Skeletal muscle tissue (tissue), 4 donors: Measurements from ENCODE around the gene APBA3. TPM values are rescaled to one million over a fixed set of nuclear protein-coding genes. Genes with fewer than 3 reads are reported as not detected.
"Not testable (repeated sequence)": the region's sequence is repeated elsewhere in the genome, so short reads cannot be mapped to it uniquely, and the experiment has no call there.

Experiments
- H3K27ac ChIP-seq: one replicate; pipeline ENCODE4 v1.7.0; 2013; ENCODE audit warnings: mild to moderate bottlenecking, low read depth, low read length, inconsistent platforms
- H3K27me3 ChIP-seq, 3 donors: one replicate each; pipeline ENCODE4 v1.7.0; 2013; ENCODE audit warnings: low read length in 3 of 3; ENCODE audit not compliant: control insufficient read depth in 3 of 3, insufficient read depth in 3 of 3
- H3K36me3 ChIP-seq, 3 donors: one replicate each; pipeline ENCODE4 v1.7.0; 2013; ENCODE audit warnings: low read length in 3 of 3; ENCODE audit not compliant: control insufficient read depth in 3 of 3, insufficient read depth in 3 of 3
- H3K4me1 ChIP-seq, 3 donors: one replicate each; pipeline ENCODE4 v1.7.0; 2013; ENCODE audit warnings: low read length in 3 of 3, mild to moderate bottlenecking in 3 of 3; ENCODE audit not compliant: control insufficient read depth in 3 of 3, insufficient read depth in 3 of 3
- H3K4me3 ChIP-seq, 3 donors: one replicate each; pipeline ENCODE4 v1.7.0; 2013; ENCODE audit warnings: low read length in 3 of 3
- H3K9ac ChIP-seq, 3 donors: one replicate each; pipeline ENCODE4 v1.7.0; 2013; ENCODE audit warnings: low read length in 3 of 3, mild to moderate bottlenecking in 3 of 3, moderate library complexity in 2 of 3, low read depth in 1 of 3
- H3K9me3 ChIP-seq, 3 donors: one replicate each; pipeline ENCODE4 v1.7.0; 2013; ENCODE audit warnings: low read length in 3 of 3; ENCODE audit not compliant: control insufficient read depth in 3 of 3
- total RNA-seq: library from RNA; depleted of rRNA; stranded (reverse); fragments of >200 nt; gene quantifications from one replicate; pipeline ENCODE4 v1.2.3, GENCODE V29; 2014
- donor health status: Osteomylitis.

The APBA3 gene
- total RNA-seq, 1 donor from 2014 or later = 9.4 TPM

- H3K9me3 ChIP-seq = no peaks in the 10 kb centered on the region
- no peak overlapping the region for H3K27ac ChIP-seq
- H3K4me1 ChIP-seq = peaks cover 0 to 5% (median 0%) of the 10 kb centered on the region in 3 donors
- peaks cover 16 to 17% (median 16%) of the 10 kb centered on the region in 3 donors for H3K36me3 ChIP-seq
- peaks cover 6 to 13% (median 11%) of the 10 kb centered on the region in 3 donors for H3K27me3 ChIP-seq
- H3K4me3 ChIP-seq = no peak overlapping the region
- H3K9ac ChIP-seq = no peak overlapping the region
Measured at GRCh38 chr19:3771000-3771905, 9.8 kb upstream of the APBA3 start.

GRCh38 chr19:3770136-3770999, 8.9 kb upstream of the APBA3 start:
- Histone ChIP-seq H3K9ac (no peak overlapping the region), H3K4me1 (peaks cover 0 to 5% (median 0%) of the 10 kb centered on the region in 3 donors), H3K27me3 (peaks cover 6 to 13% (median 11%) of the 10 kb centered on the region in 3 donors), H3K27ac (no peak overlapping the region), H3K4me3 (no peak overlapping the region), H3K9me3 (no peaks in the 10 kb centered on the region), H3K36me3 (peaks cover 17 to 18% (median 18%) of the 10 kb centered on the region in 3 donors)

GRCh38 chr19:3769494-3769893, 8.0 kb upstream of the APBA3 start:
- Histone ChIP-seq H3K27me3 (peaks cover 6 to 13% (median 11%) of the 10 kb centered on the region in 3 donors), H3K9ac (no peak overlapping the region), H3K4me1 (peaks cover 0 to 5% (median 0%) of the 10 kb centered on the region in 3 donors), H3K9me3 (no peaks in the 10 kb centered on the region), H3K36me3 (peaks cover 20 to 22% (median 22%) of the 10 kb centered on the region in 3 donors), H3K27ac (no peak overlapping the region), H3K4me3 (no peak overlapping the region)

GRCh38 chr19:3768748-3769099, 7.2 kb upstream of the APBA3 start:
- Histone ChIP-seq H3K27ac (no peak overlapping the region), H3K27me3 (peaks cover 6 to 13% (median 11%) of the 10 kb centered on the region in 3 donors), H3K4me3 (no peak overlapping the region), H3K9ac (no peak overlapping the region), H3K4me1 (peaks cover 0 to 5% (median 0%) of the 10 kb centered on the region in 3 donors), H3K36me3 (peaks cover 20 to 22% (median 22%) of the 10 kb centered on the region in 3 donors), H3K9me3 (no peaks in the 10 kb centered on the region)

GRCh38 chr19:3768015-3768747, 6.7 kb upstream of the APBA3 start:
- H3K9me3 ChIP-seq = no peaks in the 10 kb centered on the region
- H3K36me3 ChIP-seq = peaks cover 20 to 22% (median 22%) of the 10 kb centered on the region in 3 donors
- peaks cover 6 to 13% (median 11%) of the 10 kb centered on the region in 3 donors for H3K27me3 ChIP-seq
- peaks cover 0 to 9% (median 0%) of the 10 kb centered on the region in 3 donors for H3K4me1 ChIP-seq
- no peak overlapping the region for H3K27ac ChIP-seq
- no peak overlapping the region for H3K4me3 ChIP-seq
- H3K9ac ChIP-seq = no peak overlapping the region

GRCh38 chr19:3767050-3767449, 5.6 kb upstream of the APBA3 start:
- H3K4me3 ChIP-seq = no peak overlapping the region
- peaks cover 0 to 12% (median 0%) of the 10 kb centered on the region in 3 donors for H3K4me1 ChIP-seq
- H3K27me3 ChIP-seq = peaks cover 6 to 13% (median 11%) of the 10 kb centered on the region in 3 donors
- no peak overlapping the region for H3K9ac ChIP-seq
- H3K27ac ChIP-seq = no peak overlapping the region
- no peaks in the 10 kb centered on the region for H3K9me3 ChIP-seq
- peaks cover 20 to 22% (median 22%) of the 10 kb centered on the region in 3 donors for H3K36me3 ChIP-seq

GRCh38 chr19:3766520-3766919, 5.0 kb upstream of the APBA3 start:
- Histone ChIP-seq H3K36me3 (peaks cover 20 to 22% (median 22%) of the 10 kb centered on the region in 3 donors), H3K27ac (no peak overlapping the region), H3K9me3 (no peaks in the 10 kb centered on the region), H3K27me3 (peaks cover 5 to 9% (median 7%) of the 10 kb centered on the region in 3 donors), H3K9ac (no peak overlapping the region), H3K4me3 (no peak overlapping the region), H3K4me1 (peaks cover 3 to 16% (median 4%) of the 10 kb centered on the region in 3 donors)

GRCh38 chr19:3765757-3766156, 4.3 kb upstream of the APBA3 start:
- H3K9me3 ChIP-seq, H3K9ac ChIP-seq, H3K27ac ChIP-seq, H3K4me3 ChIP-seq, H3K27me3 ChIP-seq: not testable (repeated sequence)
- Histone ChIP-seq H3K36me3 (peaks cover 20 to 22% (median 22%) of the 10 kb centered on the region in 3 donors), H3K4me1 (peaks cover 7 to 20% (median 8%) of the 10 kb centered on the region in 3 donors)

GRCh38 chr19:3765121-3765520, 3.6 kb upstream of the APBA3 start:
- Histone ChIP-seq H3K4me3 (no peak overlapping the region), H3K4me1 (peaks cover 9 to 24% (median 13%) of the 10 kb centered on the region in 3 donors), H3K36me3 (peaks cover 20 to 22% (median 22%) of the 10 kb centered on the region in 3 donors)

More at GRCh38 chr19:3765121-3765520, 3.6 kb upstream of the APBA3 start:
- no peak overlapping the region for H3K9ac ChIP-seq
- H3K27ac ChIP-seq = no peak overlapping the region
- H3K9me3 ChIP-seq = no peaks in the 10 kb centered on the region
- H3K27me3 ChIP-seq = no peaks in the 10 kb centered on the region
